ENCODE measurements around the gene NKX3-2.

The NKX3-2 gene

DNA sequence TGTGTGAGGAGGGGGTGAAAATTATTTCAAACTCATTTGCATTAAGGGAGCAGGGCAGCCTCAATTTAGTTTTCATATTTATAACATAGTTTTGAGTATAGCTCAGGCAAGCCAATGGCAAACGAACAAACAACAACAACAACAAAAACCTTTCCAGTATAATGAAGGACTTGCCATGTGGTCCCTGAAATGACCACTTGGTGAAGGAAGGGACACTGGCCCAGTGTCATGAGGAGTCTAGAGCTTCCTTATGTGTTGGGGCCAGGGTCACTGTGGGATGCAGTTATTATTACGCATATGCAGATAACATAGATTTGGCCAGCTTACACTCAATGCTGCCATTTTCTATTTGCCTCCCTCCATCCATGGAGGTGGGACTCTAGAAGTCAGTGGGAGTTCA is 23.3 kb downstream of the NKX3-2 start:
- no peak for DNase-seq (ENCODE audit: low read depth)
- no peak overlapping the region for H3K4me3 ChIP-seq (ENCODE audit: low read depth, low read length)
- TF ChIP-seq, protein P1, sequence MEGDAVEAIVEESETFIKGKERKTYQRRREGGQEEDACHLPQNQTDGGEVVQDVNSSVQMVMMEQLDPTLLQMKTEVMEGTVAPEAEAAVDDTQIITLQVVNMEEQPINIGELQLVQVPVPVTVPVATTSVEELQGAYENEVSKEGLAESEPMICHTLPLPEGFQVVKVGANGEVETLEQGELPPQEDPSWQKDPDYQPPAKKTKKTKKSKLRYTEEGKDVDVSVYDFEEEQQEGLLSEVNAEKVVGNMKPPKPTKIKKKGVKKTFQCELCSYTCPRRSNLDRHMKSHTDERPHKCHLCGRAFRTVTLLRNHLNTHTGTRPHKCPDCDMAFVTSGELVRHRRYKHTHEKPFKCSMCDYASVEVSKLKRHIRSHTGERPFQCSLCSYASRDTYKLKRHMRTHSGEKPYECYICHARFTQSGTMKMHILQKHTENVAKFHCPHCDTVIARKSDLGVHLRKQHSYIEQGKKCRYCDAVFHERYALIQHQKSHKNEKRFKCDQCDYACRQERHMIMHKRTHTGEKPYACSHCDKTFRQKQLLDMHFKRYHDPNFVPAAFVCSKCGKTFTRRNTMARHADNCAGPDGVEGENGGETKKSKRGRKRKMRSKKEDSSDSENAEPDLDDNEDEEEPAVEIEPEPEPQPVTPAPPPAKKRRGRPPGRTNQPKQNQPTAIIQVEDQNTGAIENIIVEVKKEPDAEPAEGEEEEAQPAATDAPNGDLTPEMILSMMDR (IDR thresholded peaks at IDR 0.05; ENCODE audit: control insufficient read depth, extremely low read depth, insufficient read depth) = no peak

DNA sequence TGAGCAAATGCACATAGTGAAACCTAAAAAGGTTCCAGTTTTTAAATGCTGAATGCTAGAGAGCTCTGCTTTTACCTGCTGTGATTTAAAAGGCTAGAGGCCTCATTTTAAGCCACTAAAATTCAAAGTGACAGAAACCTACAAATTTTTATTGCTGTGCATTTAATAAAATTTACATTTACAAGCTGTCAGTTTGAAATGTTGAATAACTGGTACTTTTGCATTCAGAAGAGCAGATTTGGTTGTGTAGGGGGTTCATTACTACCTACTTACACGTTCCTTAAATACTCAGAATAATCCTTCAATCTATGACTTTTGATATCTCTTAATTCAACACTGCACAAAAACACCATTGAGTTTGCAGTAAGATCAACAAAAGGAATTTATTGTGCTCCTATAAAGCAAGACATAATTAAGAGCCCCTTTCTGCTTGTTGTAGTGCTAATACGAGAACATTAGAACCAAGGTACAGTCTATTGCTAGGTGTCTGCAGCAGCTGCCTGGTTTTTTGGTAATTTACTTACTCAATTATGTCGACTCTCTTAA is 27.9 kb downstream of the NKX3-2 start:
- no peak overlapping the region for H3K4me3 ChIP-seq (ENCODE audit: low read depth, low read length)
- TF ChIP-seq, protein P1 (IDR thresholded peaks at IDR 0.05; ENCODE audit: control insufficient read depth, extremely low read depth, insufficient read depth) = no peak
- no peak for DNase-seq (ENCODE audit: low read depth)

DNA sequence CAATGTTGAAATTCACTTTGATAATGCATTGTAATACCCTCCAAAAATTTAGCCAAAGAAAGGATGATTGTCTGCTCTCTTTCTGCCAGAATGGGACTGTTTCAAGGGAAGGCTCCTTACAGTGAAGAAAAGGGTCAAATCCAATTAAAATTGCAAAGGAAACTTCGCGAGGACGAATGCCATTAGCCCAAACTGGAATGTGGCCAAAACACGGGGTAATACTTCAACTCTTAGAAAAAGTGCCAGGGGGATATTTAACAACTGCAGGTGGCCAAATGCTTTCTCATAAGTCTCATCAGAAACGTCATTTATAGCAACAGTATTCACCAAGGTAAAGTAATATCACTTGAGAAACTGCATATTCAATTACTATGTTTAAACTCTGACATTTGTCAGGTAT is 29.0 kb downstream of the NKX3-2 start:
- TF ChIP-seq, protein P1 (IDR thresholded peaks at IDR 0.05; ENCODE audit: control insufficient read depth, extremely low read depth, insufficient read depth) = no peak
- H3K4me3 ChIP-seq (ENCODE audit: low read depth, low read length) = no peak overlapping the region
- no peak for DNase-seq (ENCODE audit: low read depth)

DNA sequence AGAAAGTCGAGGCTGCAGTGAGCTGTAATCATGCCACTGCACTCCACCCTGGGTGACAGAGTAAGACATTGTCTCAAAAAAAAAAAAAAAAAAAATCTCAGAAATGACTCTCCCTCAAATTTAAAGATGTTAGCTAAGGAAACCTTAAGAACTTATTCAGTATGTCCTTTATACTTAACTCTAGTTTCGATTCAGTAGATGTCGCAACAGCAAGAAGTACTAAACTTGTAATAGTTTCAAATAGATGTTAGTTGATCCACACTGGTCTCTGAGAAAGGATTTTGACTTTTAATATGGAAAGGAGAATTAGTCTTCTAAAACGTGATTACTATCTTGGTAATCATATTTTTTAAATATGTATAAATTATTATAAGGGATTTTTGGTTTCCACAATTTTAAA is 29.6 kb downstream of the NKX3-2 start:
- TF ChIP-seq, protein P1 (IDR thresholded peaks at IDR 0.05; ENCODE audit: control insufficient read depth, extremely low read depth, insufficient read depth) = no peak
- no peak for DNase-seq (ENCODE audit: low read depth)
- H3K4me3 ChIP-seq (ENCODE audit: low read depth, low read length) = no peak overlapping the region

DNA sequence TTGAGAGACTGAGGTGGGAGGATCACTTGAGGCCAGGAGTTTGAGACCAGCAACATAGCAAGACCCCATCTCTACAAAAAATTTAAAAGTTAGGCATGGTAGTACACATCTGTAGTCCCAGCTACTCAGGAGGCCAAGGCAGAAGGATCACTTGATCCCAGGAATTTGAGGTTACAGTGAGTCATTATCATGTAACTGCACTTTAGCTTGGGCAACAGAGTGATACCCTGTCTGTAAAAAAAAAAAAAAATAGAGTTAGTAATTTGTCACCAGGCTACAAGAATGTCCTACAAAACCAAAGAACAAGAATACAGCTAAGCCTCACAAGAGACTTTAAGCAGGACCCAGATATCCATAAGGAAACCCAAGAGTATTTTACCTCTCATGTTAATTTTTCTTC is 33.2 kb downstream of the NKX3-2 start:
- TF ChIP-seq, protein P1 (IDR thresholded peaks at IDR 0.05; ENCODE audit: control insufficient read depth, extremely low read depth, insufficient read depth) = no peak
- DNase-seq (ENCODE audit: low read depth) = no peak
- H3K4me3 ChIP-seq (ENCODE audit: low read depth, low read length) = no peak overlapping the region

DNA sequence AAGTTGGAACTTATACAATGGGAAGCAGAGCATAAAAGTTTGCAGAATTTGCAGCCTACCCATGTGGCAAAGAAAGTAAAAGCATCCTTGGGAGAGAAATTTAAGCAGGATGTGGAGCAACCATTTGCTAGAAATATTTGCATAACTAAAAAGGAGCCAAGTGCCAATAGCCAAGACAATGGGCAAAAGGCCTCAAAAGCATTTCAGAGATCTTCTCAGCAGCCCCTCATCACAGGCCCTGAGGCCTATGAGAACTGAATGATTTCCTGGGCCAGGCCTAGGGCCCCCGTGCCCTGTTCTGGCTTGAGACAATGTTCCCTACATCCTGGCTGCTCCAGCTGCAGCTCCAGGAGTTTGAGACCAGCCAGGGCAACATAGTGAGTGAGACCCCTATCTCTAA is 34.9 kb downstream of the NKX3-2 start:
- TF ChIP-seq, protein P1 (IDR thresholded peaks at IDR 0.05; ENCODE audit: control insufficient read depth, extremely low read depth, insufficient read depth) = no peak
- no peak overlapping the region for H3K4me3 ChIP-seq (ENCODE audit: low read depth, low read length)

DNA sequence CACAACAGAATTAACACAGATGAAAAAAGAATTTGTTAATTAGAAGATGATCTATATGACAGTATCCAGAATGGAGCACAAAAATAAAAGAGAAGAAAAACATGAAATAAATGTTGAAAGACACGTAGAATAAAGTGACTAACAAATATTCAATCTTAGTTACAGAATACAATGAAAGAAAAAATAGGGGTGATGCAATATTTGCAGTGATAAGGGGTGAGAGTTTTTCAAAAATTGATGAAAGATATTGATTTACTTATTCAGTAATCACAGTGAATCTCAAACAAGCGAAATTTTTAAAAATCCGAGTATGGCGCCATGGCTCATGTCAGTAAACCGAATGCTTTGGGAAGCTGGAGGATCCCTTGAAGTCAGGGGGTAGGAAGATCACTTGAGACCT is 39.9 kb downstream of the NKX3-2 start:
- no peak overlapping the region for H3K4me3 ChIP-seq (ENCODE audit: low read depth, low read length)
- TF ChIP-seq, protein P1 (IDR thresholded peaks at IDR 0.05; ENCODE audit: control insufficient read depth, extremely low read depth, insufficient read depth) = no peak
- DNase-seq (ENCODE audit: low read depth) = no peak

More for the DNA sequence above, 34.9 kb downstream of the NKX3-2 start:
- no peak for DNase-seq (ENCODE audit: low read depth)
